Smooth muscle cell (in vitro differentiated cells): ENCODE data around the gene ADAMTS17. TPM values are rescaled to one million over a fixed set of nuclear protein-coding genes. Genes with fewer than 3 reads are reported as not detected.

ENCODE experiments used
- DNase-seq: peaks from one replicate; lab custom pipeline; 2025; ENCODE audit not compliant: unreplicated experiment; lab: John Stamatoyannopoulos, UW
- H2AFZ ChIP-seq: fragments of 200-600 bp; sonication (generic); 2 replicates; pipeline ENCODE4 v1.6.0; 2016; ENCODE audit warnings: antibody characterized with exemption, low read depth, mild to moderate bottlenecking
- H3F3A ChIP-seq: fragments of 200-600 bp; sonication (generic); 2 replicates; pipeline ENCODE4 v1.6.0; 2017; ENCODE audit warnings: antibody characterized with exemption, low read depth
- H3K27ac ChIP-seq: fragments of 200-600 bp; sonication (generic); 2 replicates; pipeline ENCODE4 v1.5.1; 2016; ENCODE audit warnings: low read depth, mild to moderate bottlenecking
- H3K27me3 ChIP-seq: fragments of 200-600 bp; sonication (generic); 2 replicates; pipeline ENCODE4 v1.6.1; 2016; ENCODE audit warnings: low read depth, mild to moderate bottlenecking
- H3K36me3 ChIP-seq: fragments of 200-600 bp; sonication (generic); 2 replicates; pipeline ENCODE4 v1.5.1; 2016; ENCODE audit warnings: low read depth
- H3K4me1 ChIP-seq: fragments of 200-600 bp; sonication (generic); 2 replicates; pipeline ENCODE4 v1.5.1; 2016; ENCODE audit warnings: low read depth
- H3K4me2 ChIP-seq: fragments of 200-600 bp; sonication (generic); 2 replicates; pipeline ENCODE4 v1.6.0; 2016; ENCODE audit warnings: mild to moderate bottlenecking
- H3K4me3 ChIP-seq: fragments of 200-600 bp; sonication (generic); 2 replicates; pipeline ENCODE4 v1.5.1; 2016; ENCODE audit warnings: mild to moderate bottlenecking
- H3K79me2 ChIP-seq: fragments of 200-600 bp; sonication (generic); 2 replicates; pipeline ENCODE4 v1.6.0; 2016; ENCODE audit warnings: low read depth, mild to moderate bottlenecking
- H3K9ac ChIP-seq: fragments of 200-600 bp; sonication (generic); 2 replicates; pipeline ENCODE4 v1.6.0; 2016; ENCODE audit warnings: low read depth
- H3K9me3 ChIP-seq: fragments of 200-600 bp; sonication (generic); replicated peaks from 2 replicates; pipeline ENCODE4 v1.5.1; 2016; ENCODE audit warnings: low read depth
- H4K20me1 ChIP-seq: fragments of 200-600 bp; sonication (generic); 2 replicates; pipeline ENCODE4 v1.6.0; 2016; ENCODE audit warnings: low read depth
- WGBS: methylation state at CpG from one replicate; pipeline ENCODE4 v1.1.7; 2016; ENCODE audit warnings: low lambda C conversion rate; 5-methylcytosine and 5-hydroxymethylcytosine counted together
- polyA plus RNA-seq: library from polyadenylated mRNA; unstranded; fragments of >200 nt; fragmentation: Nextera tagmentation; extraction: Ambion mirVana; gene quantifications from 2 replicates; pipeline ENCODE4 v1.2.1, GENCODE V29; 2016
- total RNA-seq: library from RNA; depleted of rRNA; stranded (reverse); fragments of >200 nt; gene quantifications from 2 replicates; pipeline ENCODE4 v1.2.3, GENCODE V29; 2014
- TF ChIP-seq, protein P1 (sequence below): fragments of 200-600 bp; sonication (generic); IDR thresholded peaks from 2 replicates; pipeline ENCODE4 v1.5.1; 2017; ENCODE audit warnings: borderline replicate concordance, mild to moderate bottlenecking, antibody characterized with exemption; ENCODE audit not compliant: insufficient read depth, poor library complexity, severe bottlenecking

The ADAMTS17 gene
- total and polyA plus RNA-seq, 2 experiments from 2014 or later = 0.63 to 3.1 TPM

DNA sequence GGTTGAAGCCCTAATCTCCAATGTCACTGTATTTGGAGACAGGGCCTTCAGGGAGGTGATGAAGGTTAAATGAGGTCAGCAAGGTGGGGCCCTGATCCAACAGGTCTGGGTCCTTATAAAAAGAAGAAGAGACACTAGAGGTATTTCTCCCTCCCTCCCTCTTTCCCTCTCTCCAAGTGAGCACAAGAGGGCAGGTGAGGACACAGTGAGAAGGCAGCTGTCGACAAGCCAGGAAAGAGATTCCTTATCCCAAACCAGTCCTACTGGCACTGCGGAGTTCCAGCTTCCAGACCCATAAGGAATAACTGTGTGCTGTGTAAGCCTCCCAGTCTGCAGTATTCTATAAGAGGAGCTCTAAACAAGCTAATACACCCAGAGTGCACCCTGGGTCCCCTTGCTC, 134.7 kb downstream of the ADAMTS17 start:
- H3K27ac ChIP-seq = no peak overlapping the region
- no peaks in the 10 kb centered on the region for H3K9me3 ChIP-seq
- no peaks in the 10 kb centered on the region for H4K20me1 ChIP-seq
- H3F3A ChIP-seq = no peaks in the 10 kb centered on the region
- 53% methylated on average over 2 of the region's 2 CpGs for WGBS
- TF ChIP-seq, protein P1, sequence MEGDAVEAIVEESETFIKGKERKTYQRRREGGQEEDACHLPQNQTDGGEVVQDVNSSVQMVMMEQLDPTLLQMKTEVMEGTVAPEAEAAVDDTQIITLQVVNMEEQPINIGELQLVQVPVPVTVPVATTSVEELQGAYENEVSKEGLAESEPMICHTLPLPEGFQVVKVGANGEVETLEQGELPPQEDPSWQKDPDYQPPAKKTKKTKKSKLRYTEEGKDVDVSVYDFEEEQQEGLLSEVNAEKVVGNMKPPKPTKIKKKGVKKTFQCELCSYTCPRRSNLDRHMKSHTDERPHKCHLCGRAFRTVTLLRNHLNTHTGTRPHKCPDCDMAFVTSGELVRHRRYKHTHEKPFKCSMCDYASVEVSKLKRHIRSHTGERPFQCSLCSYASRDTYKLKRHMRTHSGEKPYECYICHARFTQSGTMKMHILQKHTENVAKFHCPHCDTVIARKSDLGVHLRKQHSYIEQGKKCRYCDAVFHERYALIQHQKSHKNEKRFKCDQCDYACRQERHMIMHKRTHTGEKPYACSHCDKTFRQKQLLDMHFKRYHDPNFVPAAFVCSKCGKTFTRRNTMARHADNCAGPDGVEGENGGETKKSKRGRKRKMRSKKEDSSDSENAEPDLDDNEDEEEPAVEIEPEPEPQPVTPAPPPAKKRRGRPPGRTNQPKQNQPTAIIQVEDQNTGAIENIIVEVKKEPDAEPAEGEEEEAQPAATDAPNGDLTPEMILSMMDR = no peak
- H3K79me2 ChIP-seq = no peaks in the 10 kb centered on the region
- no peak overlapping the region for H3K4me3 ChIP-seq
- no peak for DNase-seq
- no peaks in the 10 kb centered on the region for H3K27me3 ChIP-seq
- H3K4me2 ChIP-seq = no peak overlapping the region
- no peak overlapping the region for H2AFZ ChIP-seq
- no peaks in the 10 kb centered on the region for H3K36me3 ChIP-seq
- no peak overlapping the region for H3K9ac ChIP-seq
- no peaks in the 10 kb centered on the region for H3K4me1 ChIP-seq

DNA sequence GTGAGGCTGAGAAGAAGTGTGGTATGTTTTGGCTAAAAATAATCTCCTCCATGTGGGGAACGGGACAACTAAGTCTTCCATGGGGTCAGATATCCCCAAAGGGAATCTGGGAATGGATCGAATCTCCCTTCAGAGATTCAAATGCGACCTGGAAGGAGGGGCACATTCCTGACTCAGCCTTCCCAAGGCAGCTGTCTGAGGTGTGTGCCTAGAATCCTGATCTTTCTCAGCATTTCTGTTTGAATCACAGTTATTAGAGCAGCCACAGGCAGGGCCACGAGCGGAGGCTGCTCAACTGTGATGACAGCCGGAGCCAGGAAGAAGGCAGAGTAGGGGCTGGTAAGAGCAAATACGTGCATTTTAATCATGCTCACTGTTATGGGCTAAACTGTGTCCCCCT, 135.1 kb downstream of the ADAMTS17 start:
- no peak for DNase-seq
- no peak overlapping the region for H3K27ac ChIP-seq
- no peak overlapping the region for H3K4me3 ChIP-seq
- H3K79me2 ChIP-seq = no peaks in the 10 kb centered on the region
- H3K9ac ChIP-seq = no peak overlapping the region
- no peaks in the 10 kb centered on the region for H3K27me3 ChIP-seq
- no peak overlapping the region for H3K4me2 ChIP-seq
- H3F3A ChIP-seq = no peaks in the 10 kb centered on the region
- H3K4me1 ChIP-seq = no peaks in the 10 kb centered on the region
- no peaks in the 10 kb centered on the region for H3K9me3 ChIP-seq
- TF ChIP-seq, protein P1 = no peak
- no peaks in the 10 kb centered on the region for H3K36me3 ChIP-seq
- H2AFZ ChIP-seq = no peak overlapping the region
- H4K20me1 ChIP-seq = no peaks in the 10 kb centered on the region
- 56% methylated on average over 7 of the region's 7 CpGs for WGBS

DNA sequence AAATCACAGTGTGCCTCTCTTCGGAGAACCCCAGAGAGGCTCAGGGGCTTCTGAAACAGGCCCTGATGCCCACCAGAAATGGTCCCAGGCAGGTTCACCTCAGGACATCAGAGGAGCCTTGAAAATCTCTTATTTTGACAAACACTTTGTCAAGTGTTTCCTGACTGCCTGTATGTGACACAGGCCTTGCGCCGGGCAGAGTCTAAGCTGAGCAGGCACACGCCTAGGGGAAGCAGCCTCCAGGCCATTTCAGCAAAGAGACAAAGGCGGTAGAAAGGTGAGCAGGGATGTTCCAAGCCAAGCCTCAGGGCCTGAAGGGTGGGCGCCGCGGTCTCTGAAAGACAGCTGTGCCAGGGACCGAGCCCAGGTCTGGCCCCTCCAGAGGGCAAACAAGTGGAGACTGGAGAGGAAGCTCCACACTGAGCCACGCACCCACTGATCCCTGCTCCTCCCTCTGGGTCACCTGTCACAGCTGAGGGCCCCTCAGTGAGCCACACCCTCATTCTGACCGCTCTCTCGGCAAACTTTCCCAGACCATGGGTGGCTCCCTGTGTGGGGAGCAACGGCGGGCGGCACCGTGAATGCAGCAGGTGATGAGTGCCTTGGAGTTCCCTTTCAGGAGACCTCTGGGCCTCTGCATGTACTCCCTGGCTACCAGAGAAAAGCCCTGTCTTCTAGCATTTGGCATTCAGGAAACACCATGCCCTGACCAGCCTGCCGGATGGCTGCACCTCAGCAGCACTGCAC, 136.1 kb downstream of the ADAMTS17 start:
- no peaks in the 10 kb centered on the region for H3K36me3 ChIP-seq
- TF ChIP-seq, protein P1 = no peak
- no peak overlapping the region for H3K9ac ChIP-seq
- 80% methylated on average over 16 of the region's 17 CpGs for WGBS
- H3K4me1 ChIP-seq = peaks cover 2% of the 10 kb centered on the region
- H3K4me3 ChIP-seq = no peak overlapping the region
- H3K27ac ChIP-seq = no peak overlapping the region
- no peaks in the 10 kb centered on the region for H3K79me2 ChIP-seq
- no peak for DNase-seq
- H3K4me2 ChIP-seq = no peak overlapping the region
- no peaks in the 10 kb centered on the region for H4K20me1 ChIP-seq
- H3K27me3 ChIP-seq = no peaks in the 10 kb centered on the region
- no peaks in the 10 kb centered on the region for H3F3A ChIP-seq
- H2AFZ ChIP-seq = no peak overlapping the region
- no peaks in the 10 kb centered on the region for H3K9me3 ChIP-seq

DNA sequence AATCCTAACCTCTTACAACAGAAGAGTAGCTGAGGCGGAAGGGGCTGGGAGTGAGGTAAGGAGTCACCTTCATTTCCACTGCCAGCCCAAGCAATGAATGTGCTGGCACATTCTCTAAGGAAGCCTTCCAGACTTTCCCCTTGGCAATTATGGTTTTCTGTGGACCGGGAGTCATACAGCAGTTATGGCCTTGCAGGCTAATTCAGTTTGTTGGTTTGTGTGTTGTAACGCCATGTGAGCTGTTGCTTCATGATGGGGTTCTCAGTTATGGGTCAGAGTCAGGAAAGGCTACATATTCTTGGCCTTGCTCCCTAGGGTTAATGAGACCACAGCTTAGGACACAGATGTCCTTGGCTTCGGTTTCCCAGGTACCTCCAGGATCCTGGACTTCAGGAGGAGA, 137.0 kb downstream of the ADAMTS17 start:
- Histone ChIP-seq H3K4me1 (peaks cover 2% of the 10 kb centered on the region), H3F3A (no peaks in the 10 kb centered on the region), H2AFZ (no peak overlapping the region), H3K9ac (no peak overlapping the region), H3K79me2 (no peaks in the 10 kb centered on the region), H4K20me1 (no peaks in the 10 kb centered on the region), H3K9me3 (no peaks in the 10 kb centered on the region), H3K4me2 (no peak overlapping the region), H3K27me3 (no peaks in the 10 kb centered on the region), H3K36me3 (no peaks in the 10 kb centered on the region), H3K4me3 (no peak overlapping the region), H3K27ac (no peak overlapping the region)
- DNase-seq = no peak
- WGBS = 98% methylated on average over 4 of the region's 4 CpGs
- TF ChIP-seq, protein P1 = no peak
